ENCODE measurements around the gene NDUFAF5. TPM values are rescaled to one million over a fixed set of nuclear protein-coding genes. Genes with fewer than 3 reads are reported as not detected.

NDUFAF5 gene
- total and polyA plus RNA-seq, 2 of the 8 experiments (the other 6 are each of a cell fraction or from before 2014, with no cell fraction given) = 11.8 to 32.3 TPM

GRCh38 chr20:13862245-13862644, 77.4 kb downstream of the NDUFAF5 start (continued):
- TF ChIP-seq, protein P1, sequence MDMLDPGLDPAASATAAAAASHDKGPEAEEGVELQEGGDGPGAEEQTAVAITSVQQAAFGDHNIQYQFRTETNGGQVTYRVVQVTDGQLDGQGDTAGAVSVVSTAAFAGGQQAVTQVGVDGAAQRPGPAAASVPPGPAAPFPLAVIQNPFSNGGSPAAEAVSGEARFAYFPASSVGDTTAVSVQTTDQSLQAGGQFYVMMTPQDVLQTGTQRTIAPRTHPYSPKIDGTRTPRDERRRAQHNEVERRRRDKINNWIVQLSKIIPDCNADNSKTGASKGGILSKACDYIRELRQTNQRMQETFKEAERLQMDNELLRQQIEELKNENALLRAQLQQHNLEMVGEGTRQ (IDR thresholded peaks at IDR 0.05; ENCODE audit: low read length) = no peak
- no peak for TF ChIP-seq FOSL1 (IDR thresholded peaks at IDR 0.05; ENCODE audit: insufficient read depth, low read depth, low read length)
